IgD-negative memory B cell (primary cell): ENCODE data around the gene XXYLT1. TPM values are rescaled to one million over a fixed set of nuclear protein-coding genes. Genes with fewer than 3 reads are reported as not detected.

Source experiments
- H3K27ac Mint-ChIP-seq, 3 donors: one replicate each; pipeline ENCODE4 v1.8.0; 2020 to 2022; ENCODE audit warnings: mild to moderate bottlenecking in 3 of 3, mixed read lengths in 3 of 3, moderate library complexity in 1 of 3
- H3K27me3 Mint-ChIP-seq: one replicate; pipeline ENCODE4 v1.8.0; 2021; ENCODE audit warnings: mixed read lengths
- H3K36me3 Mint-ChIP-seq: one replicate; pipeline ENCODE4 v1.8.0; 2020; ENCODE audit warnings: mild to moderate bottlenecking, mixed read lengths
- H3K4me1 Mint-ChIP-seq, 3 donors: one replicate each; pipeline ENCODE4 v1.8.0; 2020 to 2022; ENCODE audit warnings: mixed read lengths in 3 of 3, mild to moderate bottlenecking in 1 of 3
- H3K4me3 Mint-ChIP-seq, 4 donors: one replicate each; pipeline ENCODE4 v1.8.0; 2020 to 2022; ENCODE audit warnings: mild to moderate bottlenecking in 4 of 4, mixed read lengths in 4 of 4, moderate library complexity in 3 of 4
- H3K9me3 Mint-ChIP-seq, 3 donors: one replicate each; pipeline ENCODE4 v1.8.0; 2020 to 2021; ENCODE audit warnings: mixed read lengths in 3 of 3, mild to moderate bottlenecking in 1 of 3
- polyA plus RNA-seq: library from polyadenylated mRNA; unstranded; fragments of 300-500 nt; fragmentation: Illumina TruSeq; gene quantifications from one replicate; pipeline ENCODE4 v1.2.3, GENCODE V29; 2021

XXYLT1 gene
- polyA plus RNA-seq, 1 donor from 2014 or later = 5.2 TPM

- no peak overlapping the region for H3K4me3 Mint-ChIP-seq
- H3K4me1 Mint-ChIP-seq = peaks cover 0 to 7% (median 0%) of the 10 kb centered on the region in 3 donors
- peaks cover 0 to 2% (median 0%) of the 10 kb centered on the region in 3 donors for H3K9me3 Mint-ChIP-seq
- no peak overlapping the region for H3K27ac Mint-ChIP-seq
- no peaks in the 10 kb centered on the region for H3K36me3 Mint-ChIP-seq
- H3K27me3 Mint-ChIP-seq = peaks cover 2% of the 10 kb centered on the region
Measured at GRCh38 chr3:195025884-195026200, 245.1 kb downstream of the XXYLT1 start.

GRCh38 chr3:195025056-195025883, 245.7 kb downstream of the XXYLT1 start:
- no peak overlapping the region for H3K4me3 Mint-ChIP-seq
- H3K9me3 Mint-ChIP-seq = peaks cover 0 to 2% (median 0%) of the 10 kb centered on the region in 3 donors
- H3K27ac Mint-ChIP-seq = peak overlapping the region in 1 of 3 donors; percentile 50
- H3K4me1 Mint-ChIP-seq = peaks cover 0 to 7% (median 0%) of the 10 kb centered on the region in 3 donors
- peaks cover 4% of the 10 kb centered on the region for H3K27me3 Mint-ChIP-seq
- H3K36me3 Mint-ChIP-seq = no peaks in the 10 kb centered on the region

- no peak overlapping the region for H3K4me3 Mint-ChIP-seq
- no peak overlapping the region for H3K27ac Mint-ChIP-seq
- H3K9me3 Mint-ChIP-seq = peaks cover 0 to 2% (median 1%) of the 10 kb centered on the region in 3 donors
- H3K36me3 Mint-ChIP-seq = no peaks in the 10 kb centered on the region
- peaks cover 0 to 7% (median 0%) of the 10 kb centered on the region in 3 donors for H3K4me1 Mint-ChIP-seq
- peaks cover 9% of the 10 kb centered on the region for H3K27me3 Mint-ChIP-seq
Measured at GRCh38 chr3:195023989-195024388, 247.0 kb downstream of the XXYLT1 start.

GRCh38 chr3:195023576-195023975, 247.4 kb downstream of the XXYLT1 start:
- Mint-ChIP-seq H3K4me3 (peak overlapping the region in 1 of 4 donors; percentile 23), H3K27ac (no peak overlapping the region), H3K27me3 (peaks cover 9% of the 10 kb centered on the region), H3K36me3 (no peaks in the 10 kb centered on the region), H3K9me3 (peaks cover 0 to 2% (median 1%) of the 10 kb centered on the region in 3 donors), H3K4me1 (peaks cover 0 to 7% (median 0%) of the 10 kb centered on the region in 3 donors)

- Mint-ChIP-seq H3K4me3 (no peak overlapping the region), H3K4me1 (peaks cover 0 to 7% (median 0%) of the 10 kb centered on the region in 3 donors), H3K27ac (no peak overlapping the region), H3K27me3 (peaks cover 9% of the 10 kb centered on the region), H3K36me3 (peaks cover 4% of the 10 kb centered on the region), H3K9me3 (peaks cover 0 to 2% (median 1%) of the 10 kb centered on the region in 3 donors)
Measured at GRCh38 chr3:195021692-195022091, 249.3 kb downstream of the XXYLT1 start.

- no peak overlapping the region for H3K4me3 Mint-ChIP-seq
- H3K9me3 Mint-ChIP-seq = peaks cover 0 to 2% (median 1%) of the 10 kb centered on the region in 3 donors
- no peak overlapping the region for H3K27ac Mint-ChIP-seq
- H3K27me3 Mint-ChIP-seq = peaks cover 9% of the 10 kb centered on the region
- H3K4me1 Mint-ChIP-seq = peaks cover 0 to 7% (median 0%) of the 10 kb centered on the region in 3 donors
- peaks cover 4% of the 10 kb centered on the region for H3K36me3 Mint-ChIP-seq
Measured at GRCh38 chr3:195020921-195021320, 250.0 kb downstream of the XXYLT1 start.

- Mint-ChIP-seq H3K27ac (no peak overlapping the region), H3K4me3 (no peak overlapping the region), H3K9me3 (peaks cover 0 to 2% (median 1%) of the 10 kb centered on the region in 3 donors), H3K4me1 (peaks cover 0 to 3% (median 0%) of the 10 kb centered on the region in 3 donors), H3K36me3 (peaks cover 4% of the 10 kb centered on the region), H3K27me3 (peaks cover 9% of the 10 kb centered on the region)
Measured at GRCh38 chr3:195020185-195020584, 250.8 kb downstream of the XXYLT1 start.

- H3K36me3 Mint-ChIP-seq = peaks cover 4% of the 10 kb centered on the region
- H3K9me3 Mint-ChIP-seq = peaks cover 0 to 2% (median 1%) of the 10 kb centered on the region in 3 donors
- peaks cover 9% of the 10 kb centered on the region for H3K27me3 Mint-ChIP-seq
- peaks cover 0 to 2% (median 0%) of the 10 kb centered on the region in 3 donors for H3K4me1 Mint-ChIP-seq
- no peak overlapping the region for H3K4me3 Mint-ChIP-seq
- H3K27ac Mint-ChIP-seq = no peak overlapping the region
Measured at GRCh38 chr3:195019335-195019734, 251.6 kb downstream of the XXYLT1 start.

Other genes with a start within 250 kb of the XXYLT1 start
- gene ACAP2, start 171.9 kb upstream of the XXYLT1 start, polyA plus RNA-seq = 71.3 TPM